ENCODE data around the gene ATP8A1.
A peak's percentile ranks its signal among the peaks of the same experiment; 100 is the strongest.
"Not testable (repeated sequence)": the region's sequence is repeated elsewhere in the genome, so short reads cannot be mapped to it uniquely, and the experiment has no call there.

Gene ATP8A1

DNA sequence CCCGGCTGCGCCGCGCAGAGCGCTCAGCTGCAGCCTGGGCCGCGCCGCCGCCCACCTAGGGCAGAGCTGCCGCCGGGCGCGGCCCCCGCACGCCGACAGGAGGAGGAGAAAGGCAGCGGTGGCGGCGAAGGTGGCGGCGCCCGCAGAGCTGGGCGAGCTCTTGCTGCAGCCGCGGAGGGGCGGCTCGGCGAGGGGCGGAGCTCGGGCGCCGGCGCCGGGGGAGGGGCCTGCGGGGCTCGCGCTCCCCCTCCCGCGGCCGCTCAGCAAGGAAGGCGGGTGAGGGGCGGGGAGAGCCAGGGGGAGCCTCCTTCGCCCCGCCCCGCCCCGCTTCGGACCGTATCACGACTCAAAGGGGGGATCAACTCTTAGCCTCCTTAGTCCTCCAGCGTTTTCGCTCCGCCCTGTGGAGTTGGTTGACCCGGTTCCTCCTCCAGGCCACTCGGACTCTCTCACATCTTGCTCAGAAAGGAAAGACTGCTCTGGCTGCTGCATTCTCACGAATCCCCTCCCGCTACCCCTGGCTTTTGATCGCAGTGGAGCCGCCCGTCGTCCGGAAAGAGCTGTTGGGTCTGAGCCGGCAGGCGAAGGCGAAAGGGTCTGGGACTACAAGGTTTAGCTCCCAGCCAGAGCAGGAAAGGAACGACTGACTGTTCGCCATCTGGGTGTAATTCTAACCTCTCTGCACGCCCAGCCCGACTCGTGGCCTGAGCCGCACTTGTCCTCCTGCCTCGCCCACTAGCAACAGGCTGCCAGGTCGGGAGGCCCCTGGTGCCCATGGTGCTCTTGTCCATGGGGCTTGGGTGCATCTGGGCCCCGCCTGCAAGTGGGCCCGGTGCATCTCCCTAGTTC, at the start of gene ATP8A1:
ATP8A1 (minus strand) TSS at position 162 of the 849 bp plus-strand sequence. CDS start 232 bp downstream, outside the sequence.
- Histone ChIP-seq H3K36me3 (ENCODE audit: control insufficient read depth, insufficient read depth, low read length) (no peaks in the 10 kb centered on the region), H3K27me3 (replicated peaks; ENCODE audit: control insufficient read depth, insufficient read depth, low read length) (no peaks in the 10 kb centered on the region), H3K4me3 (replicated peaks; ENCODE audit: low read depth, low read length) (peak within 1 kb of the TSS; percentile 92)
- peak; percentile 95 for DNase-seq (ENCODE audit: extremely low read depth, insufficient read length)
- TF ChIP-seq, protein P1, sequence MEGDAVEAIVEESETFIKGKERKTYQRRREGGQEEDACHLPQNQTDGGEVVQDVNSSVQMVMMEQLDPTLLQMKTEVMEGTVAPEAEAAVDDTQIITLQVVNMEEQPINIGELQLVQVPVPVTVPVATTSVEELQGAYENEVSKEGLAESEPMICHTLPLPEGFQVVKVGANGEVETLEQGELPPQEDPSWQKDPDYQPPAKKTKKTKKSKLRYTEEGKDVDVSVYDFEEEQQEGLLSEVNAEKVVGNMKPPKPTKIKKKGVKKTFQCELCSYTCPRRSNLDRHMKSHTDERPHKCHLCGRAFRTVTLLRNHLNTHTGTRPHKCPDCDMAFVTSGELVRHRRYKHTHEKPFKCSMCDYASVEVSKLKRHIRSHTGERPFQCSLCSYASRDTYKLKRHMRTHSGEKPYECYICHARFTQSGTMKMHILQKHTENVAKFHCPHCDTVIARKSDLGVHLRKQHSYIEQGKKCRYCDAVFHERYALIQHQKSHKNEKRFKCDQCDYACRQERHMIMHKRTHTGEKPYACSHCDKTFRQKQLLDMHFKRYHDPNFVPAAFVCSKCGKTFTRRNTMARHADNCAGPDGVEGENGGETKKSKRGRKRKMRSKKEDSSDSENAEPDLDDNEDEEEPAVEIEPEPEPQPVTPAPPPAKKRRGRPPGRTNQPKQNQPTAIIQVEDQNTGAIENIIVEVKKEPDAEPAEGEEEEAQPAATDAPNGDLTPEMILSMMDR (IDR thresholded peaks at IDR 0.05; ENCODE audit: insufficient read depth, low read length, poor library complexity, severe bottlenecking): no peak

DNA sequence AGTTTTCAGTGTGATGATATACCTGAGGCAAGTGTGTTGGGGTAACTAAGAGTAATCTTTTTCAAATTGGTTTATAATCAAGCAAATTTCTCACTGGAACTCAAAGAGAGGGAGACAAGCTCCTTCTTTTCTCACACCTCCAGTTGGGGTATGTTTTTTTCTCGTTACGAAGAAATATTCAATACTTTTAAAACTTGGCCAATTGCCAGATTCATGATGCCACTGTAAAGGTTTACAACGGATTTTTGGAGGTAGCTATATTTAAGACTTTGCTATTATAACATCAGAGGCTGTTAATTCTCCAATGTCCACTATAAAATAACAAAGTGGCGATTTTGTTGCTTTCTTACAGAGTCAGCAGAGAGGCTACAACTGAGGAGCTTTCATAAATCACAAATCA, 49.2 kb upstream of the ATP8A1 start:
- H3K4me3 ChIP-seq (replicated peaks; ENCODE audit: low read depth, low read length): no peak overlapping the region
- no peaks in the 10 kb centered on the region for H3K36me3 ChIP-seq (ENCODE audit: control insufficient read depth, insufficient read depth, low read length)
- TF ChIP-seq, protein P1 (IDR thresholded peaks at IDR 0.05; ENCODE audit: insufficient read depth, low read length, poor library complexity, severe bottlenecking): no peak
- H3K27me3 ChIP-seq (replicated peaks; ENCODE audit: control insufficient read depth, insufficient read depth, low read length): no peaks in the 10 kb centered on the region
- no peak for DNase-seq (ENCODE audit: extremely low read depth, insufficient read length)

- no peaks in the 10 kb centered on the region for H3K27me3 ChIP-seq (replicated peaks; ENCODE audit: control insufficient read depth, insufficient read depth, low read length)
- TF ChIP-seq, protein P1 (IDR thresholded peaks at IDR 0.05; ENCODE audit: insufficient read depth, low read length, poor library complexity, severe bottlenecking): no peak
- H3K36me3 ChIP-seq (ENCODE audit: control insufficient read depth, insufficient read depth, low read length): no peaks in the 10 kb centered on the region
- DNase-seq (ENCODE audit: extremely low read depth, insufficient read length): no peak
- no peak overlapping the region for H3K4me3 ChIP-seq (replicated peaks; ENCODE audit: low read depth, low read length)
Observed at GRCh38 chr4:42703813-42704212, 46.9 kb upstream of the ATP8A1 start.

- Histone ChIP-seq H3K27me3 (replicated peaks; ENCODE audit: control insufficient read depth, insufficient read depth, low read length) (no peaks in the 10 kb centered on the region), H3K4me3 (replicated peaks; ENCODE audit: low read depth, low read length) (no peak overlapping the region), H3K36me3 (ENCODE audit: control insufficient read depth, insufficient read depth, low read length) (no peaks in the 10 kb centered on the region)
- TF ChIP-seq, protein P1 (IDR thresholded peaks at IDR 0.05; ENCODE audit: insufficient read depth, low read length, poor library complexity, severe bottlenecking): no peak
- DNase-seq (ENCODE audit: extremely low read depth, insufficient read length): no peak
Observed at GRCh38 chr4:42702895-42703294, 46.0 kb upstream of the ATP8A1 start.

GRCh38 chr4:42701780-42702179, 44.9 kb upstream of the ATP8A1 start:
- not testable (repeated sequence) for H3K27me3 ChIP-seq (replicated peaks; ENCODE audit: control insufficient read depth, insufficient read depth, low read length); H3K4me3 ChIP-seq (replicated peaks; ENCODE audit: low read depth, low read length); DNase-seq (ENCODE audit: extremely low read depth, insufficient read length); H3K36me3 ChIP-seq (ENCODE audit: control insufficient read depth, insufficient read depth, low read length)

DNA sequence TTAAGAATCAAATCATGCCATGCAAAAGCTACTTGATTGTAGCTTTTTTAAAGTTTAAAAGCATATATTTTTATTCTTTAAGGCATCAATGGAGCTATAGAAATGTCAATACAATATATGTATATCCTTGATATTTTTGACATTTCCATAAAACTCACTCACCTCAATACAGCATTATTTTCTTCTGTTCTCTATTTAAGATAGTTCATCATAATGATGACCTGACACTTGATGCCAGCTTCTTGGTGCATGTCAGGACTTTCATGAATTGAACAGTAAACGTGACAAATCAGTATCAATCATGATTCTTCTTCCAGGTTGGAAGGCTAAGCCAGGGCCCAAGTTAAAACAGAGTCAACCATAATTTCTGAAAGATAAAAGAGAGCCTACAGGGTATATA, 33.6 kb upstream of the ATP8A1 start:
- TF ChIP-seq, protein P1 (IDR thresholded peaks at IDR 0.05; ENCODE audit: insufficient read depth, low read length, poor library complexity, severe bottlenecking): no peak
- Histone ChIP-seq H3K27me3 (replicated peaks; ENCODE audit: control insufficient read depth, insufficient read depth, low read length) (no peaks in the 10 kb centered on the region), H3K4me3 (replicated peaks; ENCODE audit: low read depth, low read length) (no peak overlapping the region), H3K36me3 (ENCODE audit: control insufficient read depth, insufficient read depth, low read length) (no peaks in the 10 kb centered on the region)
- DNase-seq (ENCODE audit: extremely low read depth, insufficient read length): no peak

Measured in GM06990 (cell line).